HepG2 (cell line): ENCODE results near the gene FBLIM1. TPM values are rescaled to one million over a fixed set of nuclear protein-coding genes. Genes with fewer than 3 reads are reported as not detected.
A peak's percentile ranks its signal among the peaks of the same experiment; 100 is the strongest.

Source experiments
- ATF7-NPFF ChIP-seq: sonication (generic); formaldehyde crosslinking; IDR thresholded peaks from 2 replicates; pipeline ENCODE4 v1.8.1; 2023; ENCODE audit warnings: mild to moderate bottlenecking, low read depth, missing genetic modification reagents, moderate library complexity
- BRD4 ChIP-seq: sonication (generic); formaldehyde crosslinking; IDR thresholded peaks from 2 replicates; pipeline ENCODE4 v1.4.0; 2020; ENCODE audit warnings: missing genetic modification reagents
- CEBPG ChIP-seq: IDR thresholded peaks from 2 replicates; pipeline ENCODE4 v1.6.1; 2016
- FOSL2 ChIP-seq: sonication (generic); formaldehyde crosslinking; IDR thresholded peaks from 2 replicates; pipeline ENCODE4 v1.4.0; 2020; ENCODE audit warnings: missing genetic modification reagents
- KLF15 ChIP-seq: sonication (generic); formaldehyde crosslinking; IDR thresholded peaks from 2 replicates; pipeline ENCODE4 v1.8.1; 2023; ENCODE audit warnings: borderline replicate concordance, mild to moderate bottlenecking, inconsistent platforms, missing genetic modification reagents, mixed read lengths
- RFX3 ChIP-seq: IDR thresholded peaks from 2 replicates; pipeline ENCODE4 v1.6.1; 2016; ENCODE audit warnings: missing biosample characterization, missing genetic modification reagents
- TBL1XR1 ChIP-seq: fragments of 150-350 bp; IDR thresholded peaks from 2 replicates; pipeline ENCODE4 v1.6.1; 2014; ENCODE audit warnings: borderline replicate concordance, low read length; ENCODE audit not compliant: partially characterized antibody
- TBX2 ChIP-seq: sonication (generic); formaldehyde crosslinking; IDR thresholded peaks from 2 replicates; pipeline ENCODE4 v1.5.0; 2020; ENCODE audit warnings: missing genetic modification reagents, mild to moderate bottlenecking, borderline replicate concordance
- ZNF350 ChIP-seq: sonication (generic); formaldehyde crosslinking; IDR thresholded peaks from 2 replicates; pipeline ENCODE4 v1.4.0; 2020; ENCODE audit warnings: mild to moderate bottlenecking, low read depth, missing genetic modification reagents, borderline replicate concordance
- ZNF501 ChIP-seq: sonication (generic); formaldehyde crosslinking; IDR thresholded peaks from 2 replicates; pipeline ENCODE4 v1.5.1; 2020; ENCODE audit warnings: mild to moderate bottlenecking, moderate library complexity, missing genetic modification reagents
- ZNF543 ChIP-seq: sonication (generic); formaldehyde crosslinking; IDR thresholded peaks from 2 replicates; pipeline ENCODE4 v1.4.0; 2020; ENCODE audit warnings: mild to moderate bottlenecking, missing genetic modification reagents
- polyA plus RNA-seq, 8 experiments: library from polyadenylated mRNA; depleted of rRNA in 3 of 8; stranded (reverse) in 7 of 8; unstranded in 1 of 8; fragments of >200 nt; fragmentation: Illumina TruSeq in 4 of 8; extraction: Trizol in 4 of 8; gene quantifications; 2 replicates each; pipeline versions ENCODE4 v1.2.1 to v1.2.3, GENCODE V29; 2011 to 2016; ENCODE audit warnings: low read depth in 4 of 8, missing spikeins in 1 of 8, mixed read lengths in 1 of 8; ENCODE audit not compliant: insufficient read depth in 1 of 8
- total RNA-seq, 5 experiments: library from RNA; depleted of rRNA; stranded (reverse); fragments of >200 nt; fragmentation: Illumina TruSeq; extraction: Trizol; gene quantifications; 2 replicates each; pipeline ENCODE4 v1.2.3, GENCODE V29; 2016; ENCODE audit warnings: low read depth in 1 of 5
- TF ChIP-seq, protein P1 (sequence below): IDR thresholded peaks from 2 replicates; pipeline ENCODE4 v1.6.1; 2012; ENCODE audit warnings: low read depth, low read length, improper control_type of control experiment
- TF ChIP-seq, protein P2 (sequence below): IDR thresholded peaks from 2 replicates; pipeline ENCODE4 v1.6.1; 2012; ENCODE audit warnings: inconsistent platforms
- TF ChIP-seq, protein P3 (sequence below): sonication (generic); formaldehyde crosslinking; IDR thresholded peaks from 2 replicates; pipeline ENCODE4 v1.5.1; 2020; ENCODE audit warnings: mild to moderate bottlenecking, missing genetic modification reagents, borderline replicate concordance
- TF ChIP-seq, protein P4 (sequence below): sonication (generic); formaldehyde crosslinking; conservative IDR thresholded peaks from 2 replicates; pipeline ENCODE4 v1.4.0; 2020; ENCODE audit warnings: mild to moderate bottlenecking, missing genetic modification reagents, moderate library complexity

FBLIM1 gene
- total and polyA plus RNA-seq, 2 of the 13 experiments (the other 11 are each of a cell fraction or from before 2014, with no cell fraction given), result 10.6 to 23.0 TPM

DNA sequence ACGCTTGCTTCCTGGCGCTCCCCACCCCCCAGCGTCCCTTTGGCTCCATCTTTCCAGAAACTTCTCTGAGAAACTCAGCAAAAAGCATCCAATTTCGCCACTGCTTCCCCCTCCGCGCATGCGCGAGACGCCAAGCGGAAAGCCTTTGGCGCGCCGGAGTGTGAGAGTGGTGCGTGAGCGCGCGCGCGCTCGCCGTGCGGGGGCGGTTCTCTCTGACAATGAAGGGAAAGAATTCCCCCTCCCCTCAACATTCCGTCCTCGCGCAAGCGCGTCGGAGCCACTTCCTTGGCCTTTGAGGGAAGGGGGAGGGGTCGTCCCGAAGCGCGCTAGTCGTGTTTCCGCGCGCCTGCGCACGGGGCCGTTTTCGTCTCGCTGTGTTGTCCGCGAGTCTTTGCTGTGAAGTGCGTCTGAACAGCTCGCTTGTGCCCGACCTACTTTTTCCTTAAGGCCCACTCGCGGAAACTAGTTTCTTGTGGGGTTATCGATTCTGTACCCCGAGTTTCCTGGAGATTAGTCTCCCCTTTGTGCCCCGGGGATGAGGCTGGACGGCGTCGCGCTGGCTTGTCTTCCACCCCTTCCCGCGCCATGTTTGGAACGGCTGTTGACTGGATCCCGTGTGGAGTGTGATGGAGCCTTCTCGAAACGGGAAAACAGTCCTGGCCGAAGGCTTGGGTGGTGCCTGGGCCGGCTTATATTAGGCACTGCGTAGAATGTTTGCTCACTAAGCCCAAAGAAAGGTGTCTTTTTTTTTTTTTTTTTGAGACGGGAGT lies 77.3 kb downstream of the FBLIM1 start (continued):
- TF ChIP-seq, protein P1, sequence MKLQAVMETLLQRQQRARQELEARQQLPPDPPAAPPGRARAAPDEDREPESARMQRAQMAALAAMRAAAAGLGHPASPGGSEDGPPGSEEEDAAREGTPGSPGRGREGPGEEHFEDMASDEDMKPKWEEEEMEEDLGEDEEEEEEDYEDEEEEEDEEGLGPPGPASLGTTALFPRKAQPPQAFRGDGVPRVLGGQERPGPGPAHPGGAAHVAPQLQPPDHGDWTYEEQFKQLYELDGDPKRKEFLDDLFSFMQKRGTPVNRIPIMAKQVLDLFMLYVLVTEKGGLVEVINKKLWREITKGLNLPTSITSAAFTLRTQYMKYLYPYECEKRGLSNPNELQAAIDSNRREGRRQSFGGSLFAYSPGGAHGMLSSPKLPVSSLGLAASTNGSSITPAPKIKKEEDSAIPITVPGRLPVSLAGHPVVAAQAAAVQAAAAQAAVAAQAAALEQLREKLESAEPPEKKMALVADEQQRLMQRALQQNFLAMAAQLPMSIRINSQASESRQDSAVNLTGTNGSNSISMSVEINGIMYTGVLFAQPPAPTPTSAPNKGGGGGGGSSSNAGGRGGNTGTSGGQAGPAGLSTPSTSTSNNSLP, result no peak
- no peak for TF ChIP-seq KLF15 (CRISPR knock-in tag)
- no peak; the same call in 1 of the 2 replicates for TF ChIP-seq ATF7-NPFF
- TF ChIP-seq, protein P2, sequence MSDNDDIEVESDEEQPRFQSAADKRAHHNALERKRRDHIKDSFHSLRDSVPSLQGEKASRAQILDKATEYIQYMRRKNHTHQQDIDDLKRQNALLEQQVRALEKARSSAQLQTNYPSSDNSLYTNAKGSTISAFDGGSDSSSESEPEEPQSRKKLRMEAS, result peak; percentile 58
- 0 out of 2 replicates have a peak, but pooled peaks have one; percentile 13 for TF ChIP-seq RFX3
- TF ChIP-seq ZNF543 (CRISPR knock-in tag), result no peak
- peak; percentile 45 for TF ChIP-seq CEBPG (CRISPR knock-in tag)
- TF ChIP-seq TBL1XR1, result peak; percentile 58
- peak; percentile 48; the same call in 1 of the 2 replicates for TF ChIP-seq ZNF350 (CRISPR knock-in tag)
- TF ChIP-seq ZNF501, result peak; percentile 82; the same call in 1 of the 2 replicates
- TF ChIP-seq BRD4, result peak; percentile 60; the same call in 1 of the 2 replicates
- TF ChIP-seq FOSL2 (CRISPR knock-in tag), result peak; percentile 48
- TF ChIP-seq TBX2 (CRISPR knock-in tag), result peak; percentile 78
- TF ChIP-seq, protein P3, sequence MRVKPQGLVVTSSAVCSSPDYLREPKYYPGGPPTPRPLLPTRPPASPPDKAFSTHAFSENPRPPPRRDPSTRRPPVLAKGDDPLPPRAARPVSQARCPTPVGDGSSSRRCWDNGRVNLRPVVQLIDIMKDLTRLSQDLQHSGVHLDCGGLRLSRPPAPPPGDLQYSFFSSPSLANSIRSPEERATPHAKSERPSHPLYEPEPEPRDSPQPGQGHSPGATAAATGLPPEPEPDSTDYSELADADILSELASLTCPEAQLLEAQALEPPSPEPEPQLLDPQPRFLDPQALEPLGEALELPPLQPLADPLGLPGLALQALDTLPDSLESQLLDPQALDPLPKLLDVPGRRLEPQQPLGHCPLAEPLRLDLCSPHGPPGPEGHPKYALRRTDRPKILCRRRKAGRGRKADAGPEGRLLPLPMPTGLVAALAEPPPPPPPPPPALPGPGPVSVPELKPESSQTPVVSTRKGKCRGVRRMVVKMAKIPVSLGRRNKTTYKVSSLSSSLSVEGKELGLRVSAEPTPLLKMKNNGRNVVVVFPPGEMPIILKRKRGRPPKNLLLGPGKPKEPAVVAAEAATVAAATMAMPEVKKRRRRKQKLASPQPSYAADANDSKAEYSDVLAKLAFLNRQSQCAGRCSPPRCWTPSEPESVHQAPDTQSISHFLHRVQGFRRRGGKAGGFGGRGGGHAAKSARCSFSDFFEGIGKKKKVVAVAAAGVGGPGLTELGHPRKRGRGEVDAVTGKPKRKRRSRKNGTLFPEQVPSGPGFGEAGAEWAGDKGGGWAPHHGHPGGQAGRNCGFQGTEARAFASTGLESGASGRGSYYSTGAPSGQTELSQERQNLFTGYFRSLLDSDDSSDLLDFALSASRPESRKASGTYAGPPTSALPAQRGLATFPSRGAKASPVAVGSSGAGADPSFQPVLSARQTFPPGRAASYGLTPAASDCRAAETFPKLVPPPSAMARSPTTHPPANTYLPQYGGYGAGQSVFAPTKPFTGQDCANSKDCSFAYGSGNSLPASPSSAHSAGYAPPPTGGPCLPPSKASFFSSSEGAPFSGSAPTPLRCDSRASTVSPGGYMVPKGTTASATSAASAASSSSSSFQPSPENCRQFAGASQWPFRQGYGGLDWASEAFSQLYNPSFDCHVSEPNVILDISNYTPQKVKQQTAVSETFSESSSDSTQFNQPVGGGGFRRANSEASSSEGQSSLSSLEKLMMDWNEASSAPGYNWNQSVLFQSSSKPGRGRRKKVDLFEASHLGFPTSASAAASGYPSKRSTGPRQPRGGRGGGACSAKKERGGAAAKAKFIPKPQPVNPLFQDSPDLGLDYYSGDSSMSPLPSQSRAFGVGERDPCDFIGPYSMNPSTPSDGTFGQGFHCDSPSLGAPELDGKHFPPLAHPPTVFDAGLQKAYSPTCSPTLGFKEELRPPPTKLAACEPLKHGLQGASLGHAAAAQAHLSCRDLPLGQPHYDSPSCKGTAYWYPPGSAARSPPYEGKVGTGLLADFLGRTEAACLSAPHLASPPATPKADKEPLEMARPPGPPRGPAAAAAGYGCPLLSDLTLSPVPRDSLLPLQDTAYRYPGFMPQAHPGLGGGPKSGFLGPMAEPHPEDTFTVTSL (CRISPR knock-in tag), result 0 out of 2 replicates have a peak, but pooled peaks have one; percentile 36
- TF ChIP-seq, protein P4, sequence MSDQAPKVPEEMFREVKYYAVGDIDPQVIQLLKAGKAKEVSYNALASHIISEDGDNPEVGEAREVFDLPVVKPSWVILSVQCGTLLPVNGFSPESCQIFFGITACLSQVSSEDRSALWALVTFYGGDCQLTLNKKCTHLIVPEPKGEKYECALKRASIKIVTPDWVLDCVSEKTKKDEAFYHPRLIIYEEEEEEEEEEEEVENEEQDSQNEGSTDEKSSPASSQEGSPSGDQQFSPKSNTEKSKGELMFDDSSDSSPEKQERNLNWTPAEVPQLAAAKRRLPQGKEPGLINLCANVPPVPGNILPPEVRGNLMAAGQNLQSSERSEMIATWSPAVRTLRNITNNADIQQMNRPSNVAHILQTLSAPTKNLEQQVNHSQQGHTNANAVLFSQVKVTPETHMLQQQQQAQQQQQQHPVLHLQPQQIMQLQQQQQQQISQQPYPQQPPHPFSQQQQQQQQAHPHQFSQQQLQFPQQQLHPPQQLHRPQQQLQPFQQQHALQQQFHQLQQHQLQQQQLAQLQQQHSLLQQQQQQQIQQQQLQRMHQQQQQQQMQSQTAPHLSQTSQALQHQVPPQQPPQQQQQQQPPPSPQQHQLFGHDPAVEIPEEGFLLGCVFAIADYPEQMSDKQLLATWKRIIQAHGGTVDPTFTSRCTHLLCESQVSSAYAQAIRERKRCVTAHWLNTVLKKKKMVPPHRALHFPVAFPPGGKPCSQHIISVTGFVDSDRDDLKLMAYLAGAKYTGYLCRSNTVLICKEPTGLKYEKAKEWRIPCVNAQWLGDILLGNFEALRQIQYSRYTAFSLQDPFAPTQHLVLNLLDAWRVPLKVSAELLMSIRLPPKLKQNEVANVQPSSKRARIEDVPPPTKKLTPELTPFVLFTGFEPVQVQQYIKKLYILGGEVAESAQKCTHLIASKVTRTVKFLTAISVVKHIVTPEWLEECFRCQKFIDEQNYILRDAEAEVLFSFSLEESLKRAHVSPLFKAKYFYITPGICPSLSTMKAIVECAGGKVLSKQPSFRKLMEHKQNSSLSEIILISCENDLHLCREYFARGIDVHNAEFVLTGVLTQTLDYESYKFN, result peak; percentile 72; the same call in 1 of the 2 replicates
